ENCODE results near the gene CCDC170.
"Not testable (repeated sequence)": the region's sequence is repeated elsewhere in the genome, so short reads cannot be mapped to it uniquely, and the experiment has no call there.

Gene CCDC170

DNA sequence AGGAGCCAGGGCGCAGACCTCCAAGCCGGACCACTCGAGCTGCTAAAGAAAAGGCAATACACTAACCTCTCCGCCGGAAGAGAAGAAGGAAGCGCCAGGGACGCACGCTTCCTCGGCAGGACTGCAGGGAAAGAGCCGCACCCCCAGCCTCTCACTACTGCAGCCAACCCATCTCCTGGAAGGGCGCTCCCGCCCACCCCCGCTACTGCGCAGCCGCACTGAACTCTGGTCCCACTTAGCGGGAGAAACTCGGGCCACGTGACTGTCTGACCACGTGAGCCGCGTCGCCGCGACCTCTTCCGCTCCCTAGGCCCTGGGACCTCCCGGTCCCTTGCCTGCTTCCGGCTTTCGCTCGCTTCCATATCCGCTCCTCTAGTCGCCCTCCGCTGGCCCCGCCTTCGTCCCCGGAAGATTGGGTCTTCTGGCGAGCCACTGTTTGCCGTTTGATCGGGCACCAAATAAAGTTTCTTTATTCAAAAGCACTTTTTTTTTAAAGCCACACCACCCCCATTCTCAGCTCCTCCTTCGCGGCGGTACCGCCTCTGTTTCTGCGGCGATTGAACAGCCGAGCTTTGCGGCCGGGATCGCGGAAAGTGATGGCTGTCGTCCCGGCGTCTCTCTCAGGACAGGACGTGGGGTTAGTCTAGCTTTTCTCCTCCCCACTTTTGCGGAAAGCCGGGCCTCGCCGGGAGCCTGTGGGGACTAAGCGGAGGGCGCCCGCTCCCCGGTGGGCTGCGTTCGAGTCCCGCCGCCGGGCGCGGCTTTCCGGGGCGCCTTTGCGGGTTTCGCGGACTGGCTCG lies 41.7 kb upstream of the CCDC170 start, which contains the start of gene RMND1:
TSS of gene RMND1 (minus strand) at position 177 of the 800 bp plus-strand sequence. CDS start 6,315 bp downstream, outside the sequence.
- peaks cover 6% of the 10 kb centered on the region for H3K4me1 ChIP-seq
- H3K9me3 ChIP-seq: no peaks in the 10 kb centered on the region
- DNase-seq: peak; percentile 99

DNA sequence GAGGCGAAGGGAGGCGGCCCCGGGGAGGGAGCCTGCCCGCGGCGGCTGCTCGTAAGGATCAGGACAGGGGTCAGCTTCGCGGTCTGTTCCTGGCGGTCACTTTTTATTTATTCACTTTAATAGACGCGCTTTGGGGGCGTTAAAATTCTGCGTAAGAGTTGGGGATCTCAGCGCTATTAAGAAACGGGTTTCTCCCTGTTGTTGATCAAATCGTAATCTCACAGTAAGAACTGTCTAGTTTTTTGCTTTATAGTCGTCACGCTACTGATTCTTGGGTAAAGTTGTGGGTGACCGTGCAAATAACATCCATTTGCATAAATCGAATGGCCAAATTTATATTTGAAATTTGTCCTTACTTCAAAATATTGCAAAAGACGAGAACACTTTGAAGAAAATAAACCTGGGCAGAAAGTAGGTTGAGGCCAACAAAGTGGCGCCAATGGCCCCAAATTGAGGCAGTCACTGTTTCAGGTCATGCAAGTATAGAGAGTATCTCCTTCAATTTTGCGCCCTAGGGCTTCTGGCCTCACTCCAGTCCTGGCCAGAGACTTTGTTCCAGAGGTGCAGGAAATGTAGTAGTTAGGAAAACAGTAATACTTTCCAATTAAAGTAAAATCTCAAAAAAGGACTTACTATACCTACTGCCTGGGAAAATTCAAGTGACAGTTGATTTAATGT lies 40.9 kb upstream of the CCDC170 start:
- peak; percentile 54 for DNase-seq

More for the DNA sequence above, 41.7 kb upstream of the CCDC170 start, which contains the start of gene RMND1:
- Histone ChIP-seq H3K27me3 (no peaks in the 10 kb centered on the region), H3K4me3 (ENCODE audit: low read depth, low read length) (peak within 1 kb of the TSS; percentile 98), H3K36me3 (0 out of 2 replicates have a peak, but pooled peaks cover 3% of the 10 kb centered on the region)
- no peak for TF ChIP-seq CTCF (IDR thresholded peaks at IDR 0.05; ENCODE audit: low read depth, low read length)

DNA sequence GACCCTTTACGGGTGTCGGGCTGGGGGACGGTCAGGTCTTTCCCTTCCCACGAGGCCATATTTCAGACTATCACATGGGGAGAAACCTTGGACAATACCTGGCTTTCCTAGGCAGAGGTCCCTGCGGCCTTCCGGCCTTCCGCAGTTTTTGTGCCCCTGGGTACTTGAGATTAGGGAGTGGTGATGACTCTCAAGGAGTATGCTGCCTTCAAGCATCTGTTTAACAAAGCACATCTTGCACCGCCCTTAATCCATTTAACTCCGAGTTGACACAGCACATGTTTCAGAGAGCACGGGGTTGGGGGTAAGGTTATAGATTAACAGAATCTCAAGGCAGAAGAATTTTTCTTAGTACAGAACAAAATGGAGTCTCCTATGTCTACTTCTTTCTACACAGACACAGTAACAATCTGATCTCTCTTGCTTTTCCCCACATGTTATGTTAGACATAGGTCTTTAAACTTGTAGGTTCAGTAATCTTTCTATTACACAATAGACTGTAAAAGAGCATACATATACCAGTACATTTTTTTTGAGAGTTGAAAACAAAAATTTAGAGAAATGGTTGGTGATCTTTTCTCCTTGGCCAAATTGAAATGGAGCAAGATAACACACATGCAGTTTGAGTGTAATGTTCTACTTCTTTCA lies 37.9 kb upstream of the CCDC170 start:
- H3K27me3 ChIP-seq; DNase-seq; H3K9me3 ChIP-seq; H3K4me3 ChIP-seq (ENCODE audit: low read depth, low read length); H3K4me1 ChIP-seq: not testable (repeated sequence)
- peaks cover 20% of the 10 kb centered on the region for H3K36me3 ChIP-seq

More for the DNA sequence above, 40.9 kb upstream of the CCDC170 start:
- Histone ChIP-seq H3K9me3 (no peaks in the 10 kb centered on the region), H3K4me1 (peaks cover 6% of the 10 kb centered on the region), H3K27me3 (no peaks in the 10 kb centered on the region), H3K36me3 (0 out of 2 replicates have a peak, but pooled peaks cover 3% of the 10 kb centered on the region), H3K4me3 (ENCODE audit: low read depth, low read length) (peak overlapping the region; percentile 98)
- no peak for TF ChIP-seq CTCF (IDR thresholded peaks at IDR 0.05; ENCODE audit: low read depth, low read length)

GRCh38 chr6:151461673-151462072 lies 32.1 kb upstream of the CCDC170 start:
- H3K9me3 ChIP-seq: no peaks in the 10 kb centered on the region
- H3K36me3 ChIP-seq: peaks cover 30% of the 10 kb centered on the region
- H3K4me1 ChIP-seq: peaks cover 4% of the 10 kb centered on the region
- no peaks in the 10 kb centered on the region for H3K27me3 ChIP-seq
- no peak overlapping the region for H3K4me3 ChIP-seq (ENCODE audit: low read depth, low read length)
- DNase-seq: no peak
- TF ChIP-seq CTCF (IDR thresholded peaks at IDR 0.05; ENCODE audit: low read depth, low read length): no peak

- no peaks in the 10 kb centered on the region for H3K9me3 ChIP-seq
- peaks cover 20% of the 10 kb centered on the region for H3K36me3 ChIP-seq
- H3K27me3 ChIP-seq: no peaks in the 10 kb centered on the region
- H3K4me3 ChIP-seq (ENCODE audit: low read depth, low read length): no peak overlapping the region
- H3K4me1 ChIP-seq: no peaks in the 10 kb centered on the region
- DNase-seq: no peak
- no peak for TF ChIP-seq CTCF (IDR thresholded peaks at IDR 0.05; ENCODE audit: low read depth, low read length)
These were observed 29.1 kb upstream of the CCDC170 start for GRCh38 chr6:151464702-151465101.

- Histone ChIP-seq H3K27me3 (no peaks in the 10 kb centered on the region), H3K9me3 (no peaks in the 10 kb centered on the region), H3K36me3 (no peaks in the 10 kb centered on the region), H3K4me1 (no peaks in the 10 kb centered on the region), H3K4me3 (ENCODE audit: low read depth, low read length) (peak overlapping the region; percentile 46)
- peak; percentile 83 for TF ChIP-seq CTCF (IDR thresholded peaks at IDR 0.05; ENCODE audit: low read depth, low read length)
- DNase-seq: peak; percentile 51
These were observed 17.9 kb upstream of the CCDC170 start for GRCh38 chr6:151475653-151476523.
